IPS-11a (cell line): Measurements from ENCODE around the gene IER3.

Experiments
- H3K4me3 ChIP-seq: one replicate; pipeline ENCODE4 v1.5.1; 2013; ENCODE audit warnings: low read depth, low read length, control low read depth

IER3 gene

GRCh38 chr6:30744054-30744805, at the start of gene IER3:
IER3 (minus strand) TSS chr6:30744547; CDS start chr6:30744518, 29 bp downstream.
- peak within 1 kb of the TSS; percentile 86 for H3K4me3 ChIP-seq

GRCh38 chr6:30793521-30794194, 49.3 kb upstream of the IER3 start:
- no peak overlapping the region for H3K4me3 ChIP-seq

- no peak overlapping the region for H3K4me3 ChIP-seq
Observed at GRCh38 chr6:30792786-30793185, 48.4 kb upstream of the IER3 start.

- H3K4me3 ChIP-seq = no peak overlapping the region
Observed at GRCh38 chr6:30790724-30791383, 46.5 kb upstream of the IER3 start.

- H3K4me3 ChIP-seq = no peak overlapping the region
Observed at GRCh38 chr6:30789606-30790005, 45.3 kb upstream of the IER3 start.

GRCh38 chr6:30787954-30788353, 43.6 kb upstream of the IER3 start:
- no peak overlapping the region for H3K4me3 ChIP-seq

GRCh38 chr6:30782425-30783014, 38.2 kb upstream of the IER3 start:
- H3K4me3 ChIP-seq = no peak overlapping the region

GRCh38 chr6:30781743-30782424, 37.5 kb upstream of the IER3 start:
- no peak overlapping the region for H3K4me3 ChIP-seq

- H3K4me3 ChIP-seq = no peak overlapping the region
Observed at GRCh38 chr6:30781395-30781742, 37.0 kb upstream of the IER3 start.

- no peak overlapping the region for H3K4me3 ChIP-seq
Observed at GRCh38 chr6:30780642-30780920, 36.2 kb upstream of the IER3 start.

GRCh38 chr6:30779850-30780641, 35.7 kb upstream of the IER3 start:
- H3K4me3 ChIP-seq = no peak overlapping the region

- no peak overlapping the region for H3K4me3 ChIP-seq
Observed at GRCh38 chr6:30778001-30778635, 33.8 kb upstream of the IER3 start.

- no peak overlapping the region for H3K4me3 ChIP-seq
Observed at GRCh38 chr6:30777155-30777485, 32.8 kb upstream of the IER3 start.

- H3K4me3 ChIP-seq = no peak overlapping the region
Observed at GRCh38 chr6:30776390-30777154, 32.2 kb upstream of the IER3 start.

- no peak overlapping the region for H3K4me3 ChIP-seq
Observed at GRCh38 chr6:30775104-30775503, 30.8 kb upstream of the IER3 start.

- H3K4me3 ChIP-seq = no peak overlapping the region
Observed at GRCh38 chr6:30774701-30775100, 30.4 kb upstream of the IER3 start.

GRCh38 chr6:30770592-30770991, 26.2 kb upstream of the IER3 start:
- H3K4me3 ChIP-seq = no peak overlapping the region

- no peak overlapping the region for H3K4me3 ChIP-seq
Observed at GRCh38 chr6:30769853-30770524, 25.6 kb upstream of the IER3 start.
